Esophagus squamous epithelium (tissue), 5 donors: ENCODE measurements around the gene TRDMT1. TPM values are rescaled to one million over a fixed set of nuclear protein-coding genes. Genes with fewer than 3 reads are reported as not detected.

ENCODE experiments used
- DNase-seq: peaks from one replicate; lab custom pipeline; 2025; lab: John Stamatoyannopoulos, UW
- H3K27ac ChIP-seq, 4 donors: fragments of 200-600 bp; sonication (generic); one replicate each; pipeline ENCODE4 v1.5.1; 2016 to 2019; ENCODE audit warnings: mild to moderate bottlenecking in 1 of 4
- H3K27me3 ChIP-seq, 4 donors: fragments of 200-600 bp; sonication (generic); 1 replicate in 3 of 4; 2 replicates in 1 of 4; pipeline versions ENCODE4 v1.5.1 to v1.6.0; 2017 to 2021; ENCODE audit warnings: antibody characterized with exemption in 1 of 4
- H3K36me3 ChIP-seq, 3 donors: fragments of 200-600 bp; sonication (generic); one replicate each; pipeline ENCODE4 v1.5.1; 2016 to 2019
- H3K4me1 ChIP-seq, 3 donors: fragments of 200-600 bp; sonication (generic); one replicate each; pipeline ENCODE4 v1.5.1; 2017 to 2019
- H3K4me3 ChIP-seq, 4 donors: fragments of 200-600 bp; sonication (generic); 1 replicate in 3 of 4; 2 replicates in 1 of 4; pipeline ENCODE4 v1.5.1; 2016 to 2019; ENCODE audit warnings: mild to moderate bottlenecking in 2 of 4, moderate library complexity in 1 of 4
- H3K9me3 ChIP-seq, 3 donors: fragments of 200-600 bp; sonication (generic); one replicate each; pipeline ENCODE4 v1.5.1; 2016 to 2019
- CTCF ChIP-seq, 6 experiments: fragments of 450-650 bp in 4 of 6; fragments of 200-600 bp in 2 of 6; sonication (generic) in 2 of 6; IDR thresholded peaks; one replicate each; pipeline ENCODE4 v1.5.1; 2016 to 2019; ENCODE audit warnings: antibody characterized with exemption in 6 of 6, mild to moderate bottlenecking in 4 of 6, moderate library complexity in 4 of 6
- POLR2A ChIP-seq, 4 donors: fragments of 450-650 bp; IDR thresholded peaks; one replicate each; pipeline ENCODE4 v1.6.1; 2017; ENCODE audit warnings: antibody characterized with exemption in 4 of 4, mild to moderate bottlenecking in 4 of 4, moderate library complexity in 3 of 4
- WGBS, 2 donors: methylation state at CpG; one replicate each; pipeline ENCODE4 v1.1.5; 2018; 5-methylcytosine and 5-hydroxymethylcytosine counted together
- intact Hi-C: fragments of 100-400 bp; cut with DNase I; formaldehyde crosslinking; loops from one replicate; pipeline ENCODE4 v1.15.0; 2022
- total RNA-seq, 4 donors: library from RNA; depleted of rRNA; stranded (reverse); fragments of >200 nt; gene quantifications; one replicate each; pipeline ENCODE4 v1.1.0, GENCODE V29; 2016
- donor health status: DM: yes; HTN: yes; CAD: no.

Gene TRDMT1
- total RNA-seq, 4 donors from 2014 or later: 1.3 to 5.9 (median 2.6) TPM

DNA sequence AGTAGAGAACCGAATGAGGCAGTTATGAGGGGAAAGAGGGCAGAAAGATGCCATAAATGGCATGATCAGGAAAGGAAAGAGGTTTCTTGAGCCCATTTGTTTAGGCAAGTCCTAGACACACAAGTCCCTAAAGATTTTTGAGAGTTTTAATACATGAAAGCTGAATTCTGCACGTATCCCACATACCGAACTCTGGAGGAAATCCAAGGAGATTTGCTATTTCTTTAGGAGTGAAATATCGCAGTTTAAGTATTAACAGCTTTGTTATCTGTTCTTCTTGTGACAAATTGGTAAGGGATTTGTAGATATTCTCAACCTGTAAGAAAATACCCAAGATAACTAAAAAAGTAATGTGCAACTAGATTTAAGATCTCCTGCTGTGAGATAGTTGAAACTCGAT, 48.2 kb downstream of the TRDMT1 start:
- Histone ChIP-seq H3K27ac (no peak overlapping the region), H3K9me3 (no peaks in the 10 kb centered on the region), H3K27me3 (no peaks in the 10 kb centered on the region), H3K36me3 (peaks cover 0 to 5% (median 0%) of the 10 kb centered on the region in 3 donors), H3K4me1 (no peaks in the 10 kb centered on the region), H3K4me3 (no peak overlapping the region)
- DNase-seq: no peak
- TF ChIP-seq CTCF (IDR thresholded peaks at IDR 0.05) (no peak), POLR2A (IDR thresholded peaks at IDR 0.05) (no peak)
- intact Hi-C loops: no loop called here
- WGBS, 2 donors: 83 to 87% methylated on average over 5 of the region's 5 CpGs

DNA sequence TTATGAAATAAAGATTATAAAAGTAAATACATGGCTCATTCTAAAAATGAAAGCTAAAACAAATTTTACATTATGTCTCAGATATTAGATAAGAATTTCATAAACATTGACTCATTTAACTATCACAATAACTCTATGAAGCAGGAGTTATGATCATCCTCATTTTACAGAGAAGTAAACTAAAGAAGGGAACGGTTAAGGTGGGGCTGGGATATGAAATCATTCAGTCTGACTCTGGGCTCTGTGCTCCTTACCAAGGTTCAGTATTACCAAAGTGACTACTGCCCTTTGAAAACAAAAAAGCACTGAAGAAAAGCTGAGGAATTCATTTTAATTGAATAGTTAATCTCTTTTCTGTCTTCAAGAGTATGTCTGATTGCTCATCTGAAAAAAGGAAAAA, 49.8 kb downstream of the TRDMT1 start:
- Histone ChIP-seq H3K4me3 (no peak overlapping the region), H3K4me1 (no peaks in the 10 kb centered on the region), H3K27ac (no peak overlapping the region), H3K9me3 (no peaks in the 10 kb centered on the region), H3K27me3 (no peaks in the 10 kb centered on the region), H3K36me3 (peaks cover 0 to 5% (median 0%) of the 10 kb centered on the region in 3 donors)
- no peak for TF ChIP-seq POLR2A (IDR thresholded peaks at IDR 0.05)
- no peak for TF ChIP-seq CTCF (IDR thresholded peaks at IDR 0.05)
- intact Hi-C loops: no loop called here
- 68 to 72% methylated on average over 1 of the region's 1 CpG for WGBS, 2 donors
- no peak for DNase-seq

DNA sequence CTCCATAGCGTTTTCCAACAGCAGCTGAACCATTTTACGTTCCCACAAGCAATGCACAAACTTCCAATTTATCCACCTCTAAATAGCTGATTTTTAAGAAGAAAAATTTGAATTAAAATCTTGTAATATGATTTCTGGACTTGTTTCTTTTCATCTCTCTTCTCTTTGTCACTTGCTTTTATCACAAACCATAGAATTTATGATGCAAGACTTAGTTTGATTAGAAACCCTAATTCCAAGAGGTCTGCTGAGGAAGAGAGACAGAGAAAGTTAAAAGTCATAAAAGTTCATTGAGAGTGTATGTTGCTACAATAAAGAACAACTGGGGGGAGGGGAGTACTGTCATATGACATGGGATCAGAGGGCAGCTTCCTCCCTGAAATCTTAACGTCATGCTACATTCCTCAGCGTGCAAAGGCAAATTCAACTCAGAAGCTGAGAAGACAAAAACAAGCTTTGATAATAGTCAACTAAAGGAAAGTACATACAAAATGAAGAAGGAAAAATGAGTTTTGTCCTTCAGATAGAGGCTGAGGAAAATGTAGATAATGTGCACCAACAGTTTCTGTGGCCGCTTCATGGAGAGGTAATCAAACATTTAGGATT, 53.5 kb downstream of the TRDMT1 start:
- H3K27me3 ChIP-seq: no peaks in the 10 kb centered on the region
- DNase-seq: no peak
- no peaks in the 10 kb centered on the region for H3K9me3 ChIP-seq
- peaks cover 0 to 3% (median 0%) of the 10 kb centered on the region in 3 donors for H3K36me3 ChIP-seq
- TF ChIP-seq POLR2A (IDR thresholded peaks at IDR 0.05) (no peak), CTCF (IDR thresholded peaks at IDR 0.05) (no peak)
- WGBS, 2 donors: 76 to 81% methylated on average over 5 of the region's 5 CpGs
- no peak overlapping the region for H3K27ac ChIP-seq
- H3K4me1 ChIP-seq: no peaks in the 10 kb centered on the region
- H3K4me3 ChIP-seq: no peak overlapping the region
- intact Hi-C loops: no loop called here

GRCh38 chr10:17146892-17147291, 54.6 kb downstream of the TRDMT1 start:
- Histone ChIP-seq H3K27ac (no peak overlapping the region), H3K36me3 (no peaks in the 10 kb centered on the region), H3K4me3 (no peak overlapping the region), H3K9me3 (no peaks in the 10 kb centered on the region), H3K4me1 (no peaks in the 10 kb centered on the region), H3K27me3 (no peaks in the 10 kb centered on the region)
- 84 to 85% methylated on average over 3 of the region's 3 CpGs for WGBS, 2 donors
- no peak for DNase-seq
- intact Hi-C loops: no loop called here
- TF ChIP-seq CTCF (IDR thresholded peaks at IDR 0.05) (no peak), POLR2A (IDR thresholded peaks at IDR 0.05) (no peak)

DNA sequence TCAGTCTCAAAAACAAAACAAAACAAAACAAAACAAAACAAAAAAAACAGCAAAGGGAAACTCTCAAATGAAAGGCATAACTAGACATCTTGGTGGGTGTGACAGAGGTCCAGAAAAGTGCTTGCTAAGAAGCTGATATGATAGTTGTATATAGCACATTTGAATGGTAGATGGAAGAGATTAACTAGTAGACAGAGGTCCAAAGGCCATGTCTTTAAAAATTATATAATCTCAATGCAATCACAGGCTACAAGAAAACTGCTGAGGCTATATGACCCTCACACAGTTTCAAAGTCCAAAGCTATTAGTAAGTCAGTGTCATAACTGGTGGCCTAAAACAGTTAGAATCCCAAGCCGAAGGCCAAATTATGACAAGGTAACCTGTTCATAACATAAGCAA, 56.2 kb downstream of the TRDMT1 start:
- DNase-seq: no peak
- TF ChIP-seq CTCF (IDR thresholded peaks at IDR 0.05) (no peak), POLR2A (IDR thresholded peaks at IDR 0.05) (no peak)
- Histone ChIP-seq H3K27ac (no peak overlapping the region), H3K27me3 (no peaks in the 10 kb centered on the region), H3K4me1 (no peaks in the 10 kb centered on the region), H3K9me3 (no peaks in the 10 kb centered on the region), H3K4me3 (no peak overlapping the region), H3K36me3 (no peaks in the 10 kb centered on the region)
- intact Hi-C loops: no loop called here
- whole genome bisulfite sequencing, 2 donors: 100% methylated on average over 1 of the region's 1 CpG
